Measurements from ENCODE around the gene UBQLN3.

The UBQLN3 gene

GRCh38 chr11:5509803-5510202 lies at the start of gene UBQLN3:
TSS of gene UBQLN3 (minus strand) at chr11:5509957. CDS start at chr11:5509558, 399 bp downstream.
- no peak for DNase-seq (ENCODE audit: low read depth in 2 of 2)

GRCh38 chr11:5557751-5558150 lies 48.0 kb upstream of the UBQLN3 start:
- no peak for DNase-seq (ENCODE audit: low read depth in 2 of 2)

GRCh38 chr11:5556596-5557188 lies 46.9 kb upstream of the UBQLN3 start:
- no peak for DNase-seq (ENCODE audit: low read depth in 2 of 2)

- no peak for DNase-seq (ENCODE audit: low read depth in 2 of 2)
Observed at GRCh38 chr11:5553343-5553742, 43.6 kb upstream of the UBQLN3 start.

GRCh38 chr11:5550440-5551095 lies 40.8 kb upstream of the UBQLN3 start:
- no peak for DNase-seq (ENCODE audit: low read depth in 2 of 2)

GRCh38 chr11:5548440-5548839 lies 38.7 kb upstream of the UBQLN3 start, which contains the start of gene OR52H1:
TSS of gene OR52H1 (minus strand) at chr11:5548540. CDS start at chr11:5545505, 3,035 bp downstream.
- no peak for DNase-seq (ENCODE audit: low read depth in 2 of 2)

GRCh38 chr11:5547982-5548381 lies 38.2 kb upstream of the UBQLN3 start:
- DNase-seq (ENCODE audit: low read depth in 2 of 2), result no peak

- DNase-seq (ENCODE audit: low read depth in 2 of 2), result no peak
Observed at GRCh38 chr11:5546457-5546856, 36.7 kb upstream of the UBQLN3 start.

GRCh38 chr11:5541427-5541826 lies 31.7 kb upstream of the UBQLN3 start:
- DNase-seq (ENCODE audit: low read depth in 2 of 2), result no peak

GRCh38 chr11:5536482-5536881 lies 26.7 kb upstream of the UBQLN3 start:
- no peak for DNase-seq (ENCODE audit: low read depth in 2 of 2)

- no peak for DNase-seq (ENCODE audit: low read depth in 2 of 2)
Observed at GRCh38 chr11:5534046-5534445, 24.3 kb upstream of the UBQLN3 start.

GRCh38 chr11:5531053-5531831 lies 21.5 kb upstream of the UBQLN3 start:
- no peak for DNase-seq (ENCODE audit: low read depth in 2 of 2)

GRCh38 chr11:5528495-5528894 lies 18.7 kb upstream of the UBQLN3 start:
- DNase-seq (ENCODE audit: low read depth in 2 of 2), result no peak

GRCh38 chr11:5527716-5528115 lies 18.0 kb upstream of the UBQLN3 start:
- no peak for DNase-seq (ENCODE audit: low read depth in 2 of 2)

- DNase-seq (ENCODE audit: low read depth in 2 of 2), result no peak
Observed at GRCh38 chr11:5524756-5525155, 15.0 kb upstream of the UBQLN3 start.

- DNase-seq (ENCODE audit: low read depth in 2 of 2), result no peak
Observed at GRCh38 chr11:5522308-5522707, 12.6 kb upstream of the UBQLN3 start.

- no peak for DNase-seq (ENCODE audit: low read depth in 2 of 2)
Observed at GRCh38 chr11:5521540-5521939, 11.8 kb upstream of the UBQLN3 start.

- DNase-seq (ENCODE audit: low read depth in 2 of 2), result no peak
Observed at GRCh38 chr11:5516599-5516998, 6.8 kb upstream of the UBQLN3 start, which contains the start of gene UBQLNL. TSS of gene UBQLNL (minus strand) at chr11:5516699. CDS start at chr11:5516441, 258 bp downstream.

- DNase-seq (ENCODE audit: low read depth in 2 of 2), result no peak
Observed at GRCh38 chr11:5514841-5515240, 5.1 kb upstream of the UBQLN3 start.

GRCh38 chr11:5508605-5509004 lies 1.2 kb downstream of the UBQLN3 start:
- DNase-seq (ENCODE audit: low read depth in 2 of 2), result no peak

GRCh38 chr11:5507933-5508305 lies 1.8 kb downstream of the UBQLN3 start:
- DNase-seq (ENCODE audit: low read depth in 2 of 2), result no peak

- DNase-seq (ENCODE audit: low read depth in 2 of 2), result no peak
Observed at GRCh38 chr11:5507177-5507932, 2.4 kb downstream of the UBQLN3 start.
